WTC11 (cell line): Measurements from ENCODE around the gene COX17. TPM values are rescaled to one million over a fixed set of nuclear protein-coding genes. Genes with fewer than 3 reads are reported as not detected.

Source experiments
- ATAC-seq: fragments of 200-7000 bp; cut with Tn5 transposase; 2 replicates; pipeline ENCODE4 v1.10.0; 2021; ENCODE audit warnings: mild to moderate bottlenecking, moderate library complexity
- CTCF ChIA-PET: fragments of 300-600 bp; sonication (Branson Sonifier 250); formaldehyde crosslinking; loops from one replicate; lab custom pipeline; 2021; ENCODE audit warnings: antibody characterized with exemption; lab: Charles Lee
- POLR2A ChIA-PET: fragments of 350-600 bp; sonication (Branson Sonifier 250); formaldehyde crosslinking; loops from one replicate; lab custom pipeline; 2021; ENCODE audit warnings: antibody characterized with exemption; lab: Charles Lee
- DNase-seq: peaks from one replicate; pipeline ENCODE4 v3.0.0; 2021; ENCODE audit warnings: low spot score
- H3K27ac Mint-ChIP-seq: 2 replicates; pipeline ENCODE4 v1.8.0; 2021; ENCODE audit warnings: mixed read lengths
- H3K27me3 Mint-ChIP-seq: 2 replicates; pipeline ENCODE4 v1.8.0; 2021; ENCODE audit warnings: low read depth, mild to moderate bottlenecking, moderate library complexity, mixed read lengths
- H3K36me3 Mint-ChIP-seq: 2 replicates; pipeline ENCODE4 v1.8.0; 2021; ENCODE audit warnings: mixed read lengths
- H3K4me1 Mint-ChIP-seq: 2 replicates; pipeline ENCODE4 v1.8.0; 2022; ENCODE audit warnings: mixed read lengths
- H3K4me3 Mint-ChIP-seq: 2 replicates; pipeline ENCODE4 v1.8.0; 2021; ENCODE audit warnings: mild to moderate bottlenecking, moderate library complexity, mixed read lengths
- H3K9me3 Mint-ChIP-seq: 2 replicates; pipeline ENCODE4 v1.8.0; 2021; ENCODE audit warnings: mixed read lengths
- CREB1 ChIP-seq: sonication (generic); formaldehyde crosslinking; IDR thresholded peaks from 2 replicates; pipeline ENCODE4 v1.8.0; 2023; ENCODE audit warnings: mild to moderate bottlenecking, missing genetic modification reagents
- FOXK1 ChIP-seq: sonication (generic); formaldehyde crosslinking; IDR thresholded peaks from 2 replicates; pipeline ENCODE4 v1.8.0; 2022; ENCODE audit warnings: mild to moderate bottlenecking, moderate library complexity, missing genetic modification reagents
- GABPB1 ChIP-seq: sonication (generic); formaldehyde crosslinking; IDR thresholded peaks from 2 replicates; pipeline ENCODE4 v1.8.1; 2023; ENCODE audit warnings: mild to moderate bottlenecking, missing genetic modification reagents
- IRF2 ChIP-seq: sonication (generic); formaldehyde crosslinking; IDR thresholded peaks from 2 replicates; pipeline ENCODE4 v1.8.0; 2022; ENCODE audit warnings: low read depth, missing genetic modification reagents, borderline replicate concordance
- MXD4 ChIP-seq: fragments of 250-450 bp; sonication (Bioruptor Pico); IDR thresholded peaks from 2 replicates; pipeline ENCODE4 v1.8.0; 2021; ENCODE audit warnings: mild to moderate bottlenecking, moderate library complexity, borderline replicate concordance
- NFATC4 ChIP-seq: fragments of 250-450 bp; sonication (Bioruptor Pico); IDR thresholded peaks from 2 replicates; pipeline ENCODE4 v1.9.0; 2021; ENCODE audit warnings: mild to moderate bottlenecking
- NFYB ChIP-seq: sonication (generic); formaldehyde crosslinking; conservative IDR thresholded peaks from 2 replicates; pipeline ENCODE4 v1.8.0; 2022; ENCODE audit warnings: low read depth, missing genetic modification reagents
- NR1H2 ChIP-seq: sonication (generic); formaldehyde crosslinking; IDR thresholded peaks from 2 replicates; pipeline ENCODE4 v1.9.0; 2021; ENCODE audit warnings: mild to moderate bottlenecking, moderate library complexity, missing genetic modification reagents
- NR3C1 ChIP-seq: sonication (generic); formaldehyde crosslinking; conservative IDR thresholded peaks from 2 replicates; pipeline ENCODE4 v1.8.1; 2023; ENCODE audit warnings: low read depth, mild to moderate bottlenecking, missing genetic modification reagents
- OVOL2 ChIP-seq: fragments of 250-450 bp; sonication (Bioruptor Pico); IDR thresholded peaks from 2 replicates; pipeline ENCODE4 v1.9.0; 2021; ENCODE audit warnings: mild to moderate bottlenecking, borderline replicate concordance
- PREB ChIP-seq: sonication (generic); formaldehyde crosslinking; IDR thresholded peaks from 2 replicates; pipeline ENCODE4 v1.8.1; 2022; ENCODE audit warnings: mild to moderate bottlenecking, missing genetic modification reagents, moderate library complexity, borderline replicate concordance
- SMAD3 ChIP-seq: sonication (generic); formaldehyde crosslinking; IDR thresholded peaks from 2 replicates; pipeline ENCODE4 v1.8.0; 2022; ENCODE audit warnings: missing genetic modification reagents, mild to moderate bottlenecking, borderline replicate concordance
- TEAD1 ChIP-seq: sonication (generic); formaldehyde crosslinking; IDR thresholded peaks from 2 replicates; pipeline ENCODE4 v1.8.0; 2022; ENCODE audit warnings: mild to moderate bottlenecking, missing genetic modification reagents
- ZNF121 ChIP-seq: sonication (generic); formaldehyde crosslinking; IDR thresholded peaks from 2 replicates; pipeline ENCODE4 v1.8.0; 2023; ENCODE audit warnings: missing genetic modification reagents
- ZNF219 ChIP-seq: sonication (generic); formaldehyde crosslinking; IDR thresholded peaks from 2 replicates; pipeline ENCODE4 v1.8.0; 2023; ENCODE audit warnings: missing genetic modification reagents, mild to moderate bottlenecking, borderline replicate concordance
- ZNF317 ChIP-seq: sonication (generic); formaldehyde crosslinking; IDR thresholded peaks from 2 replicates; pipeline ENCODE4 v1.8.1; 2023; ENCODE audit warnings: low read depth, mild to moderate bottlenecking, moderate library complexity, missing genetic modification reagents, borderline replicate concordance
- ZNF416 ChIP-seq: fragments of 250-450 bp; sonication (Bioruptor Pico); IDR thresholded peaks from 2 replicates; pipeline ENCODE4 v1.9.0; 2021; ENCODE audit warnings: mild to moderate bottlenecking, inconsistent platforms
- ZNF671 ChIP-seq: fragments of 250-450 bp; sonication (Bioruptor Pico); IDR thresholded peaks from 2 replicates; pipeline ENCODE4 v1.8.0; 2021; ENCODE audit warnings: mild to moderate bottlenecking
- total RNA-seq: library from RNA; stranded (reverse); gene quantifications from 3 replicates; pipeline ENCODE4 v1.2.3, GENCODE V29; 2021
- TF ChIP-seq, protein P1 (sequence below): fragments of 250-450 bp; sonication (Bioruptor Pico); conservative IDR thresholded peaks from 2 replicates; pipeline ENCODE4 v1.9.0; 2021; ENCODE audit warnings: mild to moderate bottlenecking
- TF ChIP-seq, protein P2 (sequence below): fragments of 200-600 bp; IDR thresholded peaks from 2 replicates; pipeline ENCODE4 v1.8.0; 2022; ENCODE audit warnings: antibody characterized with exemption
- TF ChIP-seq, protein P3 (sequence below): fragments of 250-450 bp; sonication (Bioruptor Pico); IDR thresholded peaks from 2 replicates; pipeline ENCODE4 v1.8.0; 2021; ENCODE audit warnings: mild to moderate bottlenecking
- TF ChIP-seq, protein P4 (sequence below): sonication (generic); formaldehyde crosslinking; IDR thresholded peaks from 2 replicates; pipeline ENCODE4 v1.8.0; 2022; ENCODE audit warnings: mild to moderate bottlenecking, missing genetic modification reagents

The COX17 gene
- total RNA-seq, 1 experiment from 2014 or later: 56.0 TPM

DNA sequence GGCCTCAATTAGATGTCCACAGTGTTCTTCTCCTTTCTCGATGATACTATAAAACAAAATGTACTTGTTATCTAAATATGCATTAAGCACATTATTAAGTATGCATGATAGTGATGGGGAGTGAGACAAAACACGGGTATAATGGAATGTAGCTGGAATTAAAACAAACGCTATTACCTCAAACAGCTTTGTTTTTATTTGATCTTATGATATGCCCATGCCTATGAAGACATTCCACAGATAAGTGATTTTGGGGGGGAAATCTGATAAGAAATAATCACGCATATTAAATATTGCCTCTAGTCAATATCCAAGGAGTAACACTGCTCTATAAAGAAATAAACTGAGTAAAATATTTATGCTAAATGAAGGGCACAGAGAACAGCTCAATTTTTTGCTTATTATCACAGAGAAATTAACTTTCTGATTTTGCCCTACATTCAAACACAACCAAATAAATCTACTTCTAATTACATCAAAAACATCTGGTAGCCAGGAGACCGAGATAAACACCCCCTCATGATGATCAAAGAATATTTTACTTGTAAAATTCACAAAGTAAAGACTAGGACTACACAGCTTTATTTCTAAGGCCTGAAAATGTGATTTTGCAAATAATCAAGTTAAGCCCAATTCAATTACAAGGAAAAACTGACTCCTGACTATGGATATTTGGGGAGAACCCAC is 1.9 kb downstream of the COX17 start (continued):
- TF ChIP-seq, protein P1, sequence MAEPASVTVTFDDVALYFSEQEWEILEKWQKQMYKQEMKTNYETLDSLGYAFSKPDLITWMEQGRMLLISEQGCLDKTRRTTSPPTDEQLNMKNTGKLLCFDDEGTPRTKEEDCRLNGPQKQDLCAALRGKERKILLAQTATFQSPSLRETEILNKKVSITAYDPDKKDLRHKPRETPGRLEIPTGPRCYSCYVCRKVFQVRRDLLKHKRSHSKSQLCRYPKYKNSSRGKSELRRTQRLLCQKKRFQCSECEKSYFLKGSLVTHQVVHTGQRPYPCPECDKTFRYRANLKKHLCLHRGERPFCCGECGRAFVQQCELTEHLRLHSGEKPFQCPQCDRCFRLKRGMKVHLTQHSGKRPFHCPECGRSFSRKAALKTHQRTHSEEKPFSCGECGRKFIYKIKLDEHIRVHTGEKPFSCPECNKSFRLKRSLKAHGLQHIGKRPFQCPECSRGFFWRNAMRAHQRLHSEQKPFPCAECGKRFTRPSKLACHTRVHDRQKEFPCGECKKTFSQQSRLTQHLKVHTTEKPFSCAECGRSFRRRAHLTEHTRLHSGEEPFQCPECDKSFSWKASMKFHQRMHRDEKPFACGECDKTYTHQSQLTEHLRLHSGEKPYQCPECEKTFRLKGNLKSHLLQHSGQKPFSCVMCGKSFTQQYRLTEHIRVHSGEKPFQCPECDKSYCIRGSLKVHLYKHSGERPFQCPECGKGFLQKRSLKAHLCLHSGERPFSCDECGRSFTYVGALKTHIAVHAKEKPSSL: no peak
- TF ChIP-seq, protein P2, sequence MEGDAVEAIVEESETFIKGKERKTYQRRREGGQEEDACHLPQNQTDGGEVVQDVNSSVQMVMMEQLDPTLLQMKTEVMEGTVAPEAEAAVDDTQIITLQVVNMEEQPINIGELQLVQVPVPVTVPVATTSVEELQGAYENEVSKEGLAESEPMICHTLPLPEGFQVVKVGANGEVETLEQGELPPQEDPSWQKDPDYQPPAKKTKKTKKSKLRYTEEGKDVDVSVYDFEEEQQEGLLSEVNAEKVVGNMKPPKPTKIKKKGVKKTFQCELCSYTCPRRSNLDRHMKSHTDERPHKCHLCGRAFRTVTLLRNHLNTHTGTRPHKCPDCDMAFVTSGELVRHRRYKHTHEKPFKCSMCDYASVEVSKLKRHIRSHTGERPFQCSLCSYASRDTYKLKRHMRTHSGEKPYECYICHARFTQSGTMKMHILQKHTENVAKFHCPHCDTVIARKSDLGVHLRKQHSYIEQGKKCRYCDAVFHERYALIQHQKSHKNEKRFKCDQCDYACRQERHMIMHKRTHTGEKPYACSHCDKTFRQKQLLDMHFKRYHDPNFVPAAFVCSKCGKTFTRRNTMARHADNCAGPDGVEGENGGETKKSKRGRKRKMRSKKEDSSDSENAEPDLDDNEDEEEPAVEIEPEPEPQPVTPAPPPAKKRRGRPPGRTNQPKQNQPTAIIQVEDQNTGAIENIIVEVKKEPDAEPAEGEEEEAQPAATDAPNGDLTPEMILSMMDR: no peak
- TF ChIP-seq FOXK1 (CRISPR knock-in tag) (no peak), MXD4 (CRISPR knock-in tag) (no peak), NR1H2 (no peak)
- TF ChIP-seq, protein P3, sequence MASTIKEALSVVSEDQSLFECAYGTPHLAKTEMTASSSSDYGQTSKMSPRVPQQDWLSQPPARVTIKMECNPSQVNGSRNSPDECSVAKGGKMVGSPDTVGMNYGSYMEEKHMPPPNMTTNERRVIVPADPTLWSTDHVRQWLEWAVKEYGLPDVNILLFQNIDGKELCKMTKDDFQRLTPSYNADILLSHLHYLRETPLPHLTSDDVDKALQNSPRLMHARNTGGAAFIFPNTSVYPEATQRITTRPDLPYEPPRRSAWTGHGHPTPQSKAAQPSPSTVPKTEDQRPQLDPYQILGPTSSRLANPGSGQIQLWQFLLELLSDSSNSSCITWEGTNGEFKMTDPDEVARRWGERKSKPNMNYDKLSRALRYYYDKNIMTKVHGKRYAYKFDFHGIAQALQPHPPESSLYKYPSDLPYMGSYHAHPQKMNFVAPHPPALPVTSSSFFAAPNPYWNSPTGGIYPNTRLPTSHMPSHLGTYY (CRISPR knock-in tag): no peak

DNA sequence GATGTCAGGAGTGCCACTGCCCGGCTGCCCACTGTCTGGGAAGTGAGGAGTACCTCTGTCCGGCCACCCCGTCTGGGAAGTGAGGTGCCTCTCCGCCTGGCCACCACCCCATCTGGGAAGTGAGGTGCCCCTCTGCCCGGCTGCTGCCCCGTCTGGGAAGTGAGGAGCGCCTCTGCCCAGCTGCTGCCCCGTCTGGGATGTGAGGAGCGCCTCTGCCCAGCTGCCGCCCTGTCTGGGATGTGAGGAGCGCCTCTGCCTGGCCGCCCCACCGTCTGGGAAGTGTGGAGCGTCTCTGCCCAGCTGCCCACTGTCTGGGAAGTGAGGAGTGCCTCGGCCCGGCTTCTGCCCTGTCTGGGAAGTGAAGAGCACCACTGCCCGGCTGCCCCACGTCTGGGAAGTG is 3.3 kb downstream of the COX17 start:
- DNase-seq: no peak
- H3K4me3 Mint-ChIP-seq: no peak overlapping the region
- H3K27ac Mint-ChIP-seq: no peak overlapping the region
- no peak for ATAC-seq
- ChIA-PET CTCF (no interaction called here), POLR2A (no interaction called here)
- peaks cover 33% of the 10 kb centered on the region for H3K4me1 Mint-ChIP-seq
- no peaks in the 10 kb centered on the region for H3K9me3 Mint-ChIP-seq
- H3K27me3 Mint-ChIP-seq: peaks cover 4% of the 10 kb centered on the region; the same call in 1 of the 2 replicates
- TF ChIP-seq ZNF671 (no peak), PREB (no peak), IRF2 (no peak), NFYB (CRISPR knock-in tag) (no peak), CREB1 (no peak), NR3C1 (CRISPR knock-in tag) (no peak), FOXK1 (CRISPR knock-in tag) (no peak)
- TF ChIP-seq, protein P4, sequence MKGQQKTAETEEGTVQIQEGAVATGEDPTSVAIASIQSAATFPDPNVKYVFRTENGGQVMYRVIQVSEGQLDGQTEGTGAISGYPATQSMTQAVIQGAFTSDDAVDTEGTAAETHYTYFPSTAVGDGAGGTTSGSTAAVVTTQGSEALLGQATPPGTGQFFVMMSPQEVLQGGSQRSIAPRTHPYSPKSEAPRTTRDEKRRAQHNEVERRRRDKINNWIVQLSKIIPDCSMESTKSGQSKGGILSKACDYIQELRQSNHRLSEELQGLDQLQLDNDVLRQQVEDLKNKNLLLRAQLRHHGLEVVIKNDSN (CRISPR knock-in tag): no peak
- H3K36me3 Mint-ChIP-seq: peaks cover 41% of the 10 kb centered on the region

DNA sequence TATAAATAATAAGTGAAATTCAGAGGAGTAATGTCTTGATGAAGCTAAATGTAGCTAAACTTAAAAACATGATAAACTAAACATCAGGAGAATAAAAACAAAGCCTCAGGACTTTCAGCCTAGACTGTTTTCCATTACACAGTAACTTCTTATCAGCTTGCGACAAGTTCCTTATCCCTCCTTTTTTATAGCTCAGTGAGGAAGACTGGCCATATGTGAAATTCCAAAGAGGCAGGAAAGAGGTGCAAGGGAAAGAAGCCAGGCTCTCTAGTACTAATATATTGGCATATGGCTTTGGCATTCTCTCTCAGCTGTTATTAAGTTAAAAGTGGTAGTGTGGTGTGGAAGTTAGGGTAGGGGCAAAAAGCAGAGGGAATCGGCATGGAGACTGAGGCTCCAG is 4.4 kb downstream of the COX17 start:
- Mint-ChIP-seq H3K4me1 (peaks cover 33% of the 10 kb centered on the region), H3K4me3 (no peak overlapping the region), H3K27me3 (peaks cover 4% of the 10 kb centered on the region; the same call in 1 of the 2 replicates), H3K27ac (no peak overlapping the region), H3K9me3 (no peaks in the 10 kb centered on the region), H3K36me3 (peaks cover 41% of the 10 kb centered on the region)
- TF ChIP-seq SMAD3 (CRISPR knock-in tag) (no peak), GABPB1 (no peak), ZNF219 (no peak), ZNF416 (CRISPR knock-in tag) (no peak), ZNF317 (CRISPR knock-in tag) (no peak), NFATC4 (CRISPR knock-in tag) (no peak), OVOL2 (CRISPR knock-in tag) (no peak), ZNF121 (CRISPR knock-in tag) (no peak), TEAD1 (no peak)
- ChIA-PET POLR2A (interaction anchor here (1.1 kb wide), 1 partner anchor 9 kb away, joined by 3 read pairs; no protein-coding TSS in a partner anchor), CTCF (no interaction called here)
- DNase-seq: no peak
- no peak for ATAC-seq
